WERI-Rb-1 (cell line): ENCODE data around the gene POLR1A.

Source experiments
- DNase-seq: peaks from one replicate; pipeline ENCODE4 v3.0.0-alpha.2; 2020
- H3K27ac ChIP-seq: fragments of 250-450 bp; sonication (Bioruptor Pico); 2 replicates; pipeline ENCODE4 v1.5.1; 2020; ENCODE audit warnings: mild to moderate bottlenecking, moderate library complexity
- H3K27me3 ChIP-seq: fragments of 250-450 bp; sonication (Bioruptor Pico); 2 replicates; pipeline ENCODE4 v1.5.1; 2021; ENCODE audit warnings: mild to moderate bottlenecking, low read depth, moderate library complexity; ENCODE audit not compliant: insufficient read depth, severe bottlenecking
- H3K36me3 ChIP-seq: fragments of 250-450 bp; sonication (Bioruptor Pico); 2 replicates; pipeline ENCODE4 v1.5.1; 2020; ENCODE audit warnings: mild to moderate bottlenecking, moderate library complexity
- H3K4me3 ChIP-seq: 2 replicates; pipeline ENCODE4 v1.5.1; 2011; ENCODE audit warnings: low read depth, mild to moderate bottlenecking, control low read depth, low read length
- H3K9me3 ChIP-seq: fragments of 250-450 bp; sonication (Bioruptor Pico); 2 replicates; pipeline ENCODE4 v1.5.1; 2021; ENCODE audit warnings: mild to moderate bottlenecking, moderate library complexity; ENCODE audit not compliant: severe bottlenecking
- CTCF ChIP-seq: IDR thresholded peaks from 2 replicates; pipeline ENCODE4 v1.5.1; 2011; ENCODE audit warnings: low read depth, mild to moderate bottlenecking, control low read depth, inconsistent platforms, low read length

Gene POLR1A

GRCh38 chr2:86017901-86018896, 87.5 kb downstream of the POLR1A start:
- H3K27ac ChIP-seq = no peak overlapping the region
- peaks cover 10% of the 10 kb centered on the region for H3K9me3 ChIP-seq
- no peak overlapping the region for H3K4me3 ChIP-seq
- peak; percentile 27 for DNase-seq
- no peak for TF ChIP-seq CTCF
- H3K27me3 ChIP-seq = no peaks in the 10 kb centered on the region
- H3K36me3 ChIP-seq = no peaks in the 10 kb centered on the region

GRCh38 chr2:86016581-86016980, 89.1 kb downstream of the POLR1A start:
- H3K27ac ChIP-seq = no peak overlapping the region
- H3K36me3 ChIP-seq = no peaks in the 10 kb centered on the region
- no peak overlapping the region for H3K4me3 ChIP-seq
- no peaks in the 10 kb centered on the region for H3K27me3 ChIP-seq
- peaks cover 16% of the 10 kb centered on the region for H3K9me3 ChIP-seq
- no peak for DNase-seq
- no peak for TF ChIP-seq CTCF

- peaks cover 16% of the 10 kb centered on the region for H3K9me3 ChIP-seq
- no peaks in the 10 kb centered on the region for H3K36me3 ChIP-seq
- H3K27me3 ChIP-seq = no peaks in the 10 kb centered on the region
- TF ChIP-seq CTCF = no peak
- no peak for DNase-seq
- no peak overlapping the region for H3K4me3 ChIP-seq
- H3K27ac ChIP-seq = no peak overlapping the region
Observed at GRCh38 chr2:86015699-86016098, 90.0 kb downstream of the POLR1A start.

- no peaks in the 10 kb centered on the region for H3K36me3 ChIP-seq
- no peaks in the 10 kb centered on the region for H3K27me3 ChIP-seq
- no peak overlapping the region for H3K4me3 ChIP-seq
- no peak for TF ChIP-seq CTCF
- no peak overlapping the region for H3K27ac ChIP-seq
- peaks cover 16% of the 10 kb centered on the region for H3K9me3 ChIP-seq
- no peak for DNase-seq
Observed at GRCh38 chr2:86015006-86015405, 90.7 kb downstream of the POLR1A start.

- Histone ChIP-seq H3K27me3 (no peaks in the 10 kb centered on the region), H3K4me3 (no peak overlapping the region), H3K36me3 (no peaks in the 10 kb centered on the region), H3K27ac (no peak overlapping the region), H3K9me3 (peaks cover 16% of the 10 kb centered on the region)
- no peak for TF ChIP-seq CTCF
- no peak for DNase-seq
Observed at GRCh38 chr2:86014493-86014892, 91.2 kb downstream of the POLR1A start.
